HL-60 (cell line): ENCODE results near the gene ATP8A2.

Experiments used
- CTCF ChIP-seq: IDR thresholded peaks from one replicate; pipeline ENCODE4 v1.5.1; 2011; ENCODE audit warnings: low read length, control low read depth, inconsistent platforms; ENCODE audit not compliant: insufficient read depth
- POLR2AphosphoS5 ChIP-seq: IDR thresholded peaks from 2 replicates; pipeline ENCODE4 v1.6.1; 2012; ENCODE audit warnings: low read depth
- REST ChIP-seq: IDR thresholded peaks from 2 replicates; pipeline ENCODE4 v1.6.1; 2012; ENCODE audit warnings: low read depth; ENCODE audit not compliant: insufficient replicate concordance

- TF ChIP-seq CTCF, result no peak
- TF ChIP-seq POLR2AphosphoS5, result no peak
- TF ChIP-seq REST, result no peak
Measured at GRCh38 chr13:25898991-25899390, 527.2 kb downstream of the ATP8A2 start.
